ENCODE results near the gene OR11G2.
"Not testable (repeated sequence)": the region's sequence is repeated elsewhere in the genome, so short reads cannot be mapped to it uniquely, and the experiment has no call there.

The OR11G2 gene, protein sequence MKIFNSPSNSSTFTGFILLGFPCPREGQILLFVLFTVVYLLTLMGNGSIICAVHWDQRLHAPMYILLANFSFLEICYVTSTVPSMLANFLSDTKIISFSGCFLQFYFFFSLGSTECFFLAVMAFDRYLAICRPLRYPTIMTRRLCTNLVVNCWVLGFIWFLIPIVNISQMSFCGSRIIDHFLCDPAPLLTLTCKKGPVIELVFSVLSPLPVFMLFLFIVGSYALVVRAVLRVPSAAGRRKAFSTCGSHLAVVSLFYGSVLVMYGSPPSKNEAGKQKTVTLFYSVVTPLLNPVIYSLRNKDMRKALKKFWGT

DNA sequence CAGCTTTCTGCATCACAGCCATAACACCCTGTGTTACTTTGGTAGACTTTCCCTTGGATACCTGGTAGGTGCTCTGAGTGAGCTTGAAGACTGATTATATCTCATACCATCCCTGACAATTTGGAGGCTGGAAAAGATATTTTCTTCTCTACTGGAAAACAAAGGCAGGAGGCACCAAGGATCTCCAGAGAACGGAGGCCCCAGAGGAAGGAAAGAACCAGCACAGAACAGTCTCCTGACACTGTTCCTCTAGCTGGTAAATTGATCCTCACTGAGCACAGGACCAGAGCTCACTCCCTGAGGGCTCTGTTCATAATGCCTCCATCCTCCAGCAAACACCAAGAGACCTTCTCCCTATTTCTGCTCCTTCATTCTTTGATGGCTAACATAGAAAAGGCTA, at the start of gene OR11G2:
OR11G2 (plus strand) TSS at position 301 of the 400 bp plus-strand sequence. CDS start 6,542 bp downstream, outside the sequence.
- Mint-ChIP-seq H3K9me3 (peaks cover 46% of the 10 kb centered on the region), H3K36me3 (ENCODE audit: low read depth) (no peaks in the 10 kb centered on the region), H3K27me3 (ENCODE audit: low read depth) (no peaks in the 10 kb centered on the region)

GRCh38 chr14:20143911-20144310, 46.8 kb upstream of the OR11G2 start:
- TF ChIP-seq, protein P1, sequence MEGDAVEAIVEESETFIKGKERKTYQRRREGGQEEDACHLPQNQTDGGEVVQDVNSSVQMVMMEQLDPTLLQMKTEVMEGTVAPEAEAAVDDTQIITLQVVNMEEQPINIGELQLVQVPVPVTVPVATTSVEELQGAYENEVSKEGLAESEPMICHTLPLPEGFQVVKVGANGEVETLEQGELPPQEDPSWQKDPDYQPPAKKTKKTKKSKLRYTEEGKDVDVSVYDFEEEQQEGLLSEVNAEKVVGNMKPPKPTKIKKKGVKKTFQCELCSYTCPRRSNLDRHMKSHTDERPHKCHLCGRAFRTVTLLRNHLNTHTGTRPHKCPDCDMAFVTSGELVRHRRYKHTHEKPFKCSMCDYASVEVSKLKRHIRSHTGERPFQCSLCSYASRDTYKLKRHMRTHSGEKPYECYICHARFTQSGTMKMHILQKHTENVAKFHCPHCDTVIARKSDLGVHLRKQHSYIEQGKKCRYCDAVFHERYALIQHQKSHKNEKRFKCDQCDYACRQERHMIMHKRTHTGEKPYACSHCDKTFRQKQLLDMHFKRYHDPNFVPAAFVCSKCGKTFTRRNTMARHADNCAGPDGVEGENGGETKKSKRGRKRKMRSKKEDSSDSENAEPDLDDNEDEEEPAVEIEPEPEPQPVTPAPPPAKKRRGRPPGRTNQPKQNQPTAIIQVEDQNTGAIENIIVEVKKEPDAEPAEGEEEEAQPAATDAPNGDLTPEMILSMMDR (IDR thresholded peaks at IDR 0.05; ENCODE audit: unreplicated experiment in 3 of 3): no peak
- Mint-ChIP-seq H3K4me3 (no peak overlapping the region), H3K27me3 (ENCODE audit: low read depth) (no peaks in the 10 kb centered on the region), H3K27ac (no peak overlapping the region), H3K4me1 (no peaks in the 10 kb centered on the region), H3K36me3 (ENCODE audit: low read depth) (no peaks in the 10 kb centered on the region), H3K9me3 (peaks cover 20% of the 10 kb centered on the region)

More for the DNA sequence above, at the start of gene OR11G2:
- Mint-ChIP-seq H3K4me3 (no peak within 1 kb of the TSS), H3K27ac (no peak within 1 kb of the TSS), H3K4me1 (no peaks in the 10 kb centered on the region)
- TF ChIP-seq, protein P1 (IDR thresholded peaks at IDR 0.05; ENCODE audit: unreplicated experiment in 3 of 3): no peak

DNA sequence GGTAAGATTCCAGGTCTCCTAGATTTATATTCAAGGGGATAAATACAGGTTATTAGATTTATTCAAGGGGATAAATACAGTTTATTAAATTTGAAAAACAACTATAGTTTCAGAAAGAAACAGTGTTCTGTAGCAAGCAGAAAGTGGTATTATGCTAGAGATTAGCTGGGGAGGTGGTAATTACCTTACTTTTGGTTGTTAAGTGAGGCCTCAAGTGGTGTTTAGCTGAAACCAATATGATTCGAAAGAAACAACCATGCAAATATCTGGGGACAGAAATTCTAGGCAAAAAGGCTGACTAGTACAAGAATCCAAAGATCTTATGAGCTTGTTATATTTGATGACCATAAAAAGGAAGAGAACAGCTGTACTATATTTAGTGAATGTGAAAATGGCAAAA, 45.9 kb upstream of the OR11G2 start:
- H3K4me3 Mint-ChIP-seq: no peak overlapping the region
- TF ChIP-seq, protein P1 (IDR thresholded peaks at IDR 0.05; ENCODE audit: unreplicated experiment in 3 of 3): no peak
- no peaks in the 10 kb centered on the region for H3K4me1 Mint-ChIP-seq
- peaks cover 22% of the 10 kb centered on the region for H3K9me3 Mint-ChIP-seq
- H3K27ac Mint-ChIP-seq: no peak overlapping the region
- no peaks in the 10 kb centered on the region for H3K36me3 Mint-ChIP-seq (ENCODE audit: low read depth)
- H3K27me3 Mint-ChIP-seq (ENCODE audit: low read depth): no peaks in the 10 kb centered on the region

- no peak overlapping the region for H3K27ac Mint-ChIP-seq
Measured at GRCh38 chr14:20164462-20164861, 26.2 kb upstream of the OR11G2 start.

DNA sequence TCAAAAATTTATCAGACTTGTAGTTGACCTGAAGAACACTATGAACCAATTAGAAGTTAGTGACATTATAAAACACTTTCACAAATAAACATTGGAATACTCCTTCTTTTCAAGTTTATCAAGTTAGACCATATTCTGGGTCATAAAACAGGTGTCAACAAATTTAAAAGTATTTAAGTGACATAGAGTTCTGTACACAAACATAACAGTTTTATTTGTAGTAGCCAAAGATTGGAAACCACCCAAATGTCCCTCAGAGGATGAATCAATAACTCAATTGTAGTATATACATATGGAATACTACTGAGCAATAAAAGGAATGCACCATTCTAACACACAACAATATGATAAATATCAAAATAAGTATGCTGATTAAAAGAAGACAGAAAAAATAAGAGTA, 23.6 kb upstream of the OR11G2 start:
- H3K9me3 Mint-ChIP-seq: peaks cover 40% of the 10 kb centered on the region
- H3K27me3 Mint-ChIP-seq (ENCODE audit: low read depth): no peaks in the 10 kb centered on the region
- no peak overlapping the region for H3K4me3 Mint-ChIP-seq
- H3K27ac Mint-ChIP-seq: no peak overlapping the region
- no peaks in the 10 kb centered on the region for H3K36me3 Mint-ChIP-seq (ENCODE audit: low read depth)
- TF ChIP-seq, protein P1 (IDR thresholded peaks at IDR 0.05; ENCODE audit: unreplicated experiment in 3 of 3): no peak
- H3K4me1 Mint-ChIP-seq: no peaks in the 10 kb centered on the region

More at GRCh38 chr14:20164462-20164861, 26.2 kb upstream of the OR11G2 start:
- no peak overlapping the region for H3K4me3 Mint-ChIP-seq
- H3K4me1 Mint-ChIP-seq: no peaks in the 10 kb centered on the region
- H3K9me3 Mint-ChIP-seq: peaks cover 43% of the 10 kb centered on the region
- TF ChIP-seq, protein P1 (IDR thresholded peaks at IDR 0.05; ENCODE audit: unreplicated experiment in 3 of 3): no peak
- no peaks in the 10 kb centered on the region for H3K36me3 Mint-ChIP-seq (ENCODE audit: low read depth)
- H3K27me3 Mint-ChIP-seq (ENCODE audit: low read depth): no peaks in the 10 kb centered on the region

GRCh38 chr14:20169852-20170251, 20.8 kb upstream of the OR11G2 start:
- not testable (repeated sequence) for H3K36me3 Mint-ChIP-seq (ENCODE audit: low read depth); H3K27ac Mint-ChIP-seq; H3K27me3 Mint-ChIP-seq (ENCODE audit: low read depth); H3K4me3 Mint-ChIP-seq; H3K4me1 Mint-ChIP-seq
- peaks cover 26% of the 10 kb centered on the region for H3K9me3 Mint-ChIP-seq

DNA sequence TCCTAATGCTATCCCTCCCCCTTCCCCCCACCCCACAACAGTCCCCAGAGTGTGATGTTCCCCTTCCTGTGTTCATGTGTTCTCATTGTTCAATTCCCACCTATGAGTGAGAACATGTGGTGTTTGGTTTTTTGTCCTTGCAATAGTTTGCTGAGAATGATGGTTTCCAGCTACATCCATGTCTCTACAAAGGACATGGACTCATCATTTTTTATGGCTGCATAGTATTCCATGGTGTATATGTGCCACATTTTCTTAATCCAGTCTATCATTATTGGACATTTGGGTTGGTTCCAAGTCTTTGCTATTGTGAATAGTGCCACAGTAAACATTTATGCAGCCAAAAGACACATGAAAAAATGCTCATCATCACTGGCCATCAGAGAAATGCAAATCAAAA, 16.5 kb upstream of the OR11G2 start:
- peaks cover 34% of the 10 kb centered on the region for H3K9me3 Mint-ChIP-seq
- not testable (repeated sequence) for H3K4me3 Mint-ChIP-seq; H3K27ac Mint-ChIP-seq; H3K36me3 Mint-ChIP-seq (ENCODE audit: low read depth); H3K4me1 Mint-ChIP-seq; H3K27me3 Mint-ChIP-seq (ENCODE audit: low read depth)
